A673 (cell line): ENCODE results near the gene C10orf143.

Experiments
- CTCF ChIP-seq: fragments of 300-800, 200-600 bp; sonication (generic); conservative IDR thresholded peaks from 2 replicates; pipeline ENCODE4 v1.5.1; 2017; ENCODE audit warnings: low read depth, mild to moderate bottlenecking, antibody characterized with exemption, low read length, moderate library complexity, mixed read lengths
- EZH2 ChIP-seq: fragments of 200-600 bp; sonication (generic); IDR thresholded peaks from 2 replicates; pipeline ENCODE4 v1.6.1; 2017; ENCODE audit warnings: borderline replicate concordance, low read depth, mild to moderate bottlenecking, mixed read lengths, antibody characterized with exemption, low read length; ENCODE audit not compliant: poor library complexity, severe bottlenecking

GRCh38 chr10:130025811-130026485 is 84.7 kb downstream of the C10orf143 start:
- TF ChIP-seq CTCF = no peak
- TF ChIP-seq EZH2 = no peak
